ENCODE results near the gene GNG7.
A peak's percentile ranks its signal among the peaks of the same experiment; 100 is the strongest.
"Not testable (repeated sequence)": the region's sequence is repeated elsewhere in the genome, so short reads cannot be mapped to it uniquely, and the experiment has no call there.

GNG7 gene

DNA sequence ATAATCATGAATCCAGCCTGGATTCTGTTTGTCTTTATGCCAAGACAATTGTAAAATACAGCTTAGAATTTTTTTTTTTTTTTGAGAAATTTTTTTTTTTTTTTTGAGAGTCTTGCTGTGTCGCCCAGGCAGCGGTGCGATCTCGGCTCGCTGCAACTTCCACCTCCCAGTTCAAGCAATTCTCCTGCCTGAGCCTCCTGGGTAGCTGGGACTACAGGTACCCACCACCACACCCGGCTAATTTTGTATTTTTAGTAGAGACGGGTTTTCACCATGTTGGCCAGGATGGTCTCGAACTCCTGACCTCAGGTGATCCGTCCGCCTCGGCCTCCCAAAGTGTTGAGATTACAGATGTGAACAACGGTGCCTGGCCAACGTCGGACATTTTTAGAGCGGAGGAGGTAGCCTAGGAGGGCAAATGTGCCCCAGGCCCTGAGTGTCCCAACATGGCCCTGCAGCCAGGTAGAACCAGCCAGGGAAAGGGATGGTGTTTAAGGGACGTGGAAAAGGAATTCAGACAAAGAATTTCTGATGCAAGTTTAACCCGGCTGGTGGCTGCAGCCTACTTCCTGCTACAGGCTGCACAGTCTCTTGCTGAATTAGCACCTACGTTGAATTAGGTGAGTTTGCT is 89.8 kb downstream of the GNG7 start:
- no peak overlapping the region for H3K4me3 Mint-ChIP-seq
- H3K27ac Mint-ChIP-seq (ENCODE audit: low read depth): no peak overlapping the region
- peaks cover 25% of the 10 kb centered on the region for H3K4me1 Mint-ChIP-seq
- H3K9me3 Mint-ChIP-seq: no peaks in the 10 kb centered on the region
- DNase-seq (ENCODE audit: low spot score in 2 of 2) (no peak), ATAC-seq (replicated peaks; ENCODE audit: extremely low read depth, poor library complexity, severe bottlenecking) (no peak)
- H3K36me3 Mint-ChIP-seq (ENCODE audit: insufficient read depth): peaks cover 11% of the 10 kb centered on the region
- H3K27me3 Mint-ChIP-seq: no peaks in the 10 kb centered on the region

- Mint-ChIP-seq H3K4me3 (peak overlapping the region; percentile 61), H3K4me1 (peaks cover 27% of the 10 kb centered on the region), H3K36me3 (ENCODE audit: insufficient read depth) (peaks cover 12% of the 10 kb centered on the region), H3K27ac (ENCODE audit: low read depth) (peak overlapping the region; percentile 44), H3K27me3 (no peaks in the 10 kb centered on the region), H3K9me3 (no peaks in the 10 kb centered on the region)
- DNase-seq (ENCODE audit: low spot score in 2 of 2) (no peak), ATAC-seq (replicated peaks; ENCODE audit: extremely low read depth, poor library complexity, severe bottlenecking) (no peak)
Measured at GRCh38 chr19:2611483-2612464, 90.7 kb downstream of the GNG7 start.

DNA sequence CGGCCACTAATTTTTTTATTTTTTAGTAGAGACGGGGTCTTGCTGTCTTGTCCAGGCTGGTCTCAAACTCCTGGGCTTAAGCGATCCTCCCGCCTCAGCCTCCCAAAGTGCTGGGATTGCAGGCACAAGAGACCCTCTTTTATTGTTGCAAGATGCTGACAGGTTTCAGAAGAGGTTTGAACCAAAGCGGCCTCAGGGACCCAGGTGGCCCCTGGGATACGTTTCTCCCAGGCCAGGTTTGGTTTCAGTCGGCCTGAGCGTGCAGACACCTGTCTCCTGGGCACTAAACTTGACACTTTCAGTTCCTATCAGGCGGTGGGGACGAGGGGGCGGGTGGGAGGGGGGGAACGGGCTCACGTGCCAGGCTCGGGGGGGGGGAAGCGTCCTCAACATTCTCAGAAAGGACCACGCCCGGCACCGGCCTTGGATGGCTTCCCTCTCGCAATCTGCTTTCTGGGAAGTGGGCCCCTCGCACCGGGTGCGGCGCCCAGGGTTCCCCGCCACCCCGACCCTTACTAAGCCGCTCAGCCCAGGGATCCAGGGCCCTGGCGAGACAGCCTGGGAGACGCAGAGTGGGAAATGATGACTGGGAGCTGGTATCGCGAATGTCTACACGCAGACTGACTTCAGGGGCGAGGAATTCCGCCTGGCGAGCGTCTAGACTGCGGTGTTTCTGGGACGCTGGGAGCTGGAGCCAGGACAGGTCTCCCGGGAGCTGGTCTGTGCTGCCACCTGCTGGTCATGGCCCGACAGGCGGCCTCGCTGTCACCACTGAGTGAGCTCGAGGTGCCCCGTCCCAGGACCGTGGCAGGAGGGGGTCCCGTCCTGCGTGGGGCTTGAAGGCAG is 91.6 kb downstream of the GNG7 start:
- Mint-ChIP-seq H3K27ac (ENCODE audit: low read depth) (peak overlapping the region; percentile 44), H3K36me3 (ENCODE audit: insufficient read depth) (peaks cover 14% of the 10 kb centered on the region), H3K9me3 (no peaks in the 10 kb centered on the region), H3K4me1 (peaks cover 27% of the 10 kb centered on the region), H3K27me3 (no peaks in the 10 kb centered on the region), H3K4me3 (peak overlapping the region; percentile 61)
- ATAC-seq (replicated peaks; ENCODE audit: extremely low read depth, poor library complexity, severe bottlenecking) (peak; percentile 30), DNase-seq (ENCODE audit: low spot score in 2 of 2) (peak; percentile 76 to 92)

DNA sequence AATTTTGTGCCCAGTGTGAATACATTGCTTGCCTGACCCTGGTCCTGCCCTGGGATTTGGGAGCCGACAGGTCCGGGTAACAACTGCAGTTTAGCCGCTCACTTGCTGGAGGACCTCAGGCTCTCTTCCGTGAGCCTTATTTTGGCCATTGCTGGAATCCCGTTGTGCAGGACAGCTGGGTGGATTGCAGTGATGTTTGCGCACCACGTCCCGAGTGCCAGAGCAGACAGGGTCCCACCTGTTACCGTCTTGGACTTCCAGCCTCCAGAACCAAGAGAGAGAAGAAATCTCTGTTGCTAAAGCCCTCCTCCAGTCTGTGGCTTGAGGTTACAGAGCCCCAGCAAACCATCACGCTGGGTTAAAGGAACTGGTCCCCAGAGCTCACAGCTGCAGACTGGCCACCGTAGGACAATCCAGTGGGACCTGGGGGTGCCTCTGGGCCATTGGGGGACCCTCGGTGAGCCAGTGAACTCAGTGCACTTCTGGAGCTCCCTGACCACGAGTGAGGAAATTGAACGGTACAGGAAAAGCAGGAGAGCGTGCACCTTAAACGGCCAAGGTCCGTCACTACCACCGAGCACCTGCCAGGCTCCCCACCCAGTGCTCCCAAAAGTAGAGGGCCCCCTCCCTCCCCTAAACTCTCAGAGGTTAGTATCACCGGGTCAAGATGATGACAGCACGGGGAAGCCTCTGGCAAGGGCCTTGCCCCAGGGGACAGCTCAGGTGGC is 92.9 kb downstream of the GNG7 start:
- no peak overlapping the region for H3K4me3 Mint-ChIP-seq
- ATAC-seq (replicated peaks; ENCODE audit: extremely low read depth, poor library complexity, severe bottlenecking) (no peak), DNase-seq (ENCODE audit: low spot score in 2 of 2) (no peak)
- no peaks in the 10 kb centered on the region for H3K27me3 Mint-ChIP-seq
- peaks cover 14% of the 10 kb centered on the region for H3K36me3 Mint-ChIP-seq (ENCODE audit: insufficient read depth)
- H3K4me1 Mint-ChIP-seq: peaks cover 26% of the 10 kb centered on the region
- H3K9me3 Mint-ChIP-seq: no peaks in the 10 kb centered on the region
- no peak overlapping the region for H3K27ac Mint-ChIP-seq (ENCODE audit: low read depth)

DNA sequence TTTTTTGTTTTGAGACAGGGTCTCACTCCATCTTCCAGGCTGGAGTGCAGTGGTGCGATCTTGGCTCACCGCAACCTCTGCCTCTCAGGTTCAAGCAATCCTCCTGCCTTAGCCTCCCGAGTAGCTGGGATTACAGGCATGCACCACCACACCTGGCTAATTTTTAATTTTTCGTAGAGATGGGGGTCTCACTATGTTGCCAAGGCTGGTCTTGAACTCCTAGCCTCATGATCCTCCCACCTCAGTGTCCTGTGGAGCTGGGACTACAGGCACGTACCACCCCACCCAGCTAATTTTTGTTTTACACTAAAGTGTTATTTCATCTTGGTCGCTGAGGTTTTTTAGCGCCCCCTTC is 93.5 kb downstream of the GNG7 start:
- Mint-ChIP-seq H3K4me1 (peaks cover 21% of the 10 kb centered on the region), H3K4me3 (peak overlapping the region; percentile 67), H3K36me3 (ENCODE audit: insufficient read depth) (peaks cover 15% of the 10 kb centered on the region)
- DNase-seq (ENCODE audit: low spot score in 2 of 2); H3K27ac Mint-ChIP-seq (ENCODE audit: low read depth); ATAC-seq (replicated peaks; ENCODE audit: extremely low read depth, poor library complexity, severe bottlenecking); H3K27me3 Mint-ChIP-seq; H3K9me3 Mint-ChIP-seq: not testable (repeated sequence)

- peaks cover 21% of the 10 kb centered on the region for H3K4me1 Mint-ChIP-seq
- H3K36me3 Mint-ChIP-seq (ENCODE audit: insufficient read depth): peaks cover 15% of the 10 kb centered on the region
- H3K27me3 Mint-ChIP-seq: no peaks in the 10 kb centered on the region
- no peak for ATAC-seq (replicated peaks; ENCODE audit: extremely low read depth, poor library complexity, severe bottlenecking)
- H3K4me3 Mint-ChIP-seq: peak overlapping the region; percentile 67
- no peaks in the 10 kb centered on the region for H3K9me3 Mint-ChIP-seq
- DNase-seq (ENCODE audit: low spot score in 2 of 2): no peak
- H3K27ac Mint-ChIP-seq (ENCODE audit: low read depth): peak overlapping the region; percentile 73
Measured at GRCh38 chr19:2608602-2608922, 93.9 kb downstream of the GNG7 start.

- H3K4me3 Mint-ChIP-seq: peak overlapping the region; percentile 67
- ATAC-seq (replicated peaks; ENCODE audit: extremely low read depth, poor library complexity, severe bottlenecking) (peak; percentile 83), DNase-seq (ENCODE audit: low spot score in 2 of 2) (peak; percentile 62 to 82)
- H3K36me3 Mint-ChIP-seq (ENCODE audit: insufficient read depth): peaks cover 14% of the 10 kb centered on the region
- no peaks in the 10 kb centered on the region for H3K27me3 Mint-ChIP-seq
- peaks cover 23% of the 10 kb centered on the region for H3K4me1 Mint-ChIP-seq
- H3K27ac Mint-ChIP-seq (ENCODE audit: low read depth): peak overlapping the region; percentile 73
- no peaks in the 10 kb centered on the region for H3K9me3 Mint-ChIP-seq
Measured at GRCh38 chr19:2607712-2608601, 94.5 kb downstream of the GNG7 start.

DNA sequence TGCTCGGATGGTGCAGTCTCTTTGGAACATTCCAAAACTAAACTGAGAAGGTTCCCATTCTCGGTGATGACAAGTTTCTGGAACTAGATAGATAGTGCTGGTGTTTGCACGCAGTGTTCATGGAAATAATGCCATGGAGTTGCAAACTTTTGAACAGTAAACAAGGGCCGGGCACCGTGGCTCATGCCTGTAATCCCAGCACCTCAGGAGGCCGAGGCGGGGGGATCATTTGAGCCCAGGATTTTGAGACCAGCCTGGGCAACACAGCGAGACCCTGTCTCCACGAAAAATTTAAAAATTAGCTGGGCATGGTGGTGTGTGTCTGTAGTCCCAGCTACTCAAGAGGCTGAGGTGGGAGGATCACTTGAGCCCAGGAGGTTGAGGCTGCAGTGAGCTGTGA is 95.7 kb downstream of the GNG7 start:
- Mint-ChIP-seq H3K36me3 (ENCODE audit: insufficient read depth) (peaks cover 13% of the 10 kb centered on the region), H3K4me1 (peaks cover 28% of the 10 kb centered on the region)
- DNase-seq (ENCODE audit: low spot score in 2 of 2); H3K9me3 Mint-ChIP-seq; ATAC-seq (replicated peaks; ENCODE audit: extremely low read depth, poor library complexity, severe bottlenecking); H3K27me3 Mint-ChIP-seq; H3K27ac Mint-ChIP-seq (ENCODE audit: low read depth); H3K4me3 Mint-ChIP-seq: not testable (repeated sequence)

DNA sequence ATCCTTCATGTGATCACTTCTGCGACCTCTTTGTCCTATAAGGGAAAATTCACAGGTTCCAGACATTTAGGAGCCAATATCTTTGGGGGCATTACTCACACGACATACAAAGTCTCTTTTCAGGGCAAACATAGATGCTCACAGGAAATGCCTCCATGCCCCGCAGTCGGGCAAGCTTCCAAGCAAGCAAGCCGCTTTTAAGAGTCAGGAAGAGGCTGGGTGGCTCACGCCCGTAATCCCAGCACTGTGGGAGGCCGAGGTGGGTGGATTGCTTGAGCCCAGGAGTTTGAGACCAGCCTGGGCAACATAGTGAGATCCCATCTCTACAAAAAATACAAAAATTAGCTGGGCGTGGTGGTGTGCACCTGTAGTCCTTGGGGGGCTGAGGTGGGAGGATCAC is 96.6 kb downstream of the GNG7 start:
- peaks cover 28% of the 10 kb centered on the region for H3K4me1 Mint-ChIP-seq

GRCh38 chr19:2604747-2605329 is 97.7 kb downstream of the GNG7 start:
- no peak overlapping the region for H3K27ac Mint-ChIP-seq (ENCODE audit: low read depth)
- H3K9me3 Mint-ChIP-seq: no peaks in the 10 kb centered on the region
- no peak overlapping the region for H3K4me3 Mint-ChIP-seq
- peaks cover 13% of the 10 kb centered on the region for H3K36me3 Mint-ChIP-seq (ENCODE audit: insufficient read depth)
- DNase-seq (ENCODE audit: low spot score in 2 of 2) (no peak), ATAC-seq (replicated peaks; ENCODE audit: extremely low read depth, poor library complexity, severe bottlenecking) (no peak)
- no peaks in the 10 kb centered on the region for H3K27me3 Mint-ChIP-seq
- peaks cover 28% of the 10 kb centered on the region for H3K4me1 Mint-ChIP-seq

More for the DNA sequence above, 96.6 kb downstream of the GNG7 start:
- H3K27me3 Mint-ChIP-seq; DNase-seq (ENCODE audit: low spot score in 2 of 2); ATAC-seq (replicated peaks; ENCODE audit: extremely low read depth, poor library complexity, severe bottlenecking); H3K27ac Mint-ChIP-seq (ENCODE audit: low read depth); H3K4me3 Mint-ChIP-seq; H3K9me3 Mint-ChIP-seq: not testable (repeated sequence)
- peaks cover 13% of the 10 kb centered on the region for H3K36me3 Mint-ChIP-seq (ENCODE audit: insufficient read depth)

GRCh38 chr19:2603334-2603733 is 99.2 kb downstream of the GNG7 start:
- no peaks in the 10 kb centered on the region for H3K9me3 Mint-ChIP-seq
- no peak overlapping the region for H3K4me3 Mint-ChIP-seq
- DNase-seq (ENCODE audit: low spot score in 2 of 2) (no peak), ATAC-seq (replicated peaks; ENCODE audit: extremely low read depth, poor library complexity, severe bottlenecking) (no peak)
- H3K4me1 Mint-ChIP-seq: peaks cover 27% of the 10 kb centered on the region
- peaks cover 19% of the 10 kb centered on the region for H3K36me3 Mint-ChIP-seq (ENCODE audit: insufficient read depth)
- no peak overlapping the region for H3K27ac Mint-ChIP-seq (ENCODE audit: low read depth)
- H3K27me3 Mint-ChIP-seq: no peaks in the 10 kb centered on the region

All from central memory CD8-positive, alpha-beta T cell (primary cell).